Lower lobe of right lung (tissue), 2 donors: ENCODE results near the gene ITK. TPM values are rescaled to one million over a fixed set of nuclear protein-coding genes. Genes with fewer than 3 reads are reported as not detected.

Source experiments
- ATAC-seq, 2 donors: fragments of 200-7000 bp; cut with Tn5 transposase; one replicate each; pipeline ENCODE4 v1.9.1; 2020 to 2022; ENCODE audit warnings: mild to moderate bottlenecking in 2 of 2, moderate library complexity in 2 of 2
- DNase-seq: peaks from one replicate; pipeline ENCODE4 v3.0.0-alpha.2; 2020
- H3K27ac ChIP-seq: fragments of 200-600 bp; one replicate; pipeline ENCODE4 v1.8.0; 2022
- H3K27me3 ChIP-seq: fragments of 200-600 bp; one replicate; pipeline ENCODE4 v1.8.0; 2022; ENCODE audit warnings: low read depth
- H3K36me3 ChIP-seq: fragments of 200-600 bp; one replicate; pipeline ENCODE4 v1.8.0; 2022; ENCODE audit warnings: mild to moderate bottlenecking
- H3K4me1 ChIP-seq: fragments of 200-600 bp; one replicate; pipeline ENCODE4 v1.8.0; 2022
- H3K4me3 ChIP-seq: fragments of 200-600 bp; one replicate; pipeline ENCODE4 v1.8.0; 2022; ENCODE audit warnings: mild to moderate bottlenecking
- H3K9me3 ChIP-seq: fragments of 200-600 bp; one replicate; pipeline ENCODE4 v1.8.0; 2022
- CTCF ChIP-seq: fragments of 200-600 bp; IDR thresholded peaks from one replicate; pipeline ENCODE4 v1.8.0; 2022; ENCODE audit warnings: antibody characterized with exemption, mild to moderate bottlenecking
- intact Hi-C: fragments of 100-400 bp; cut with DNase I; formaldehyde crosslinking; loops from one replicate; pipeline ENCODE4 v1.11.0; 2022
- total RNA-seq: library from RNA; stranded (reverse); fragmentation: NEBNext Ultra II Directional; extraction: Animal tissue kit (Norgen Biotek cat#: 25700); gene quantifications from one replicate; pipeline ENCODE4 v1.2.1, GENCODE V29; 2021
- donor health status: DM: no; HTN: yes; CAD: no; lungs with severe emphysema.

ITK gene
- total RNA-seq, 1 donor from 2014 or later, result 6.3 TPM

GRCh38 chr5:157225469-157226422, 45.1 kb downstream of the ITK start:
- H3K4me3 ChIP-seq, result no peak overlapping the region
- intact Hi-C loops, result no loop called here
- no peaks in the 10 kb centered on the region for H3K36me3 ChIP-seq
- no peaks in the 10 kb centered on the region for H3K9me3 ChIP-seq
- no peaks in the 10 kb centered on the region for H3K27me3 ChIP-seq
- ATAC-seq, result no peak
- no peak for DNase-seq
- H3K4me1 ChIP-seq, result peaks cover 6% of the 10 kb centered on the region
- H3K27ac ChIP-seq, result no peak overlapping the region
- TF ChIP-seq CTCF, result no peak

GRCh38 chr5:157230610-157231009, 50.0 kb downstream of the ITK start:
- Histone ChIP-seq H3K36me3 (no peaks in the 10 kb centered on the region), H3K27ac (no peak overlapping the region), H3K9me3 (no peaks in the 10 kb centered on the region), H3K27me3 (no peaks in the 10 kb centered on the region), H3K4me1 (no peaks in the 10 kb centered on the region), H3K4me3 (no peak overlapping the region)
- intact Hi-C loops, result no loop called here
- TF ChIP-seq CTCF, result no peak
- DNase-seq (no peak), ATAC-seq (no peak)

- intact Hi-C loops, result no loop called here
- no peaks in the 10 kb centered on the region for H3K36me3 ChIP-seq
- DNase-seq, result no peak
- no peak for TF ChIP-seq CTCF
- no peaks in the 10 kb centered on the region for H3K9me3 ChIP-seq
- no peak overlapping the region for H3K4me3 ChIP-seq
- no peaks in the 10 kb centered on the region for H3K27me3 ChIP-seq
- ATAC-seq, result no peak
- no peak overlapping the region for H3K27ac ChIP-seq
- H3K4me1 ChIP-seq, result no peaks in the 10 kb centered on the region
These were observed 52.1 kb downstream of the ITK start for GRCh38 chr5:157232706-157233105.

- H3K4me1 ChIP-seq, result no peaks in the 10 kb centered on the region
- no peak overlapping the region for H3K27ac ChIP-seq
- H3K27me3 ChIP-seq, result no peaks in the 10 kb centered on the region
- no peak overlapping the region for H3K4me3 ChIP-seq
- H3K9me3 ChIP-seq, result no peaks in the 10 kb centered on the region
- DNase-seq (no peak), ATAC-seq (no peak)
- no peaks in the 10 kb centered on the region for H3K36me3 ChIP-seq
- intact Hi-C loops, result no loop called here
- no peak for TF ChIP-seq CTCF
These were observed 52.9 kb downstream of the ITK start for GRCh38 chr5:157233515-157233914.

GRCh38 chr5:157236423-157236822, 55.8 kb downstream of the ITK start:
- H3K36me3 ChIP-seq, result no peaks in the 10 kb centered on the region
- H3K27me3 ChIP-seq, result no peaks in the 10 kb centered on the region
- no peak for ATAC-seq
- no peaks in the 10 kb centered on the region for H3K4me1 ChIP-seq
- H3K4me3 ChIP-seq, result no peak overlapping the region
- intact Hi-C loops, result no loop called here
- H3K9me3 ChIP-seq, result no peaks in the 10 kb centered on the region
- no peak for TF ChIP-seq CTCF
- DNase-seq, result no peak
- H3K27ac ChIP-seq, result no peak overlapping the region
